HG02943 (cell line): Measurements from ENCODE around the gene ADORA1.

Experiments used
- ATAC-seq: cut with Tn5 transposase; IDR thresholded peaks from one replicate; pipeline ENCODE4 v1.9.1; 2021; ENCODE audit warnings: mild to moderate bottlenecking, low read depth, moderate library complexity; ENCODE audit not compliant: unreplicated experiment

ADORA1 gene

GRCh38 chr1:203181586-203182386 lies 54.3 kb downstream of the ADORA1 start:
- ATAC-seq: no peak

- no peak for ATAC-seq
Observed at GRCh38 chr1:203182387-203182953, 54.9 kb downstream of the ADORA1 start.

GRCh38 chr1:203183828-203184227 lies 56.3 kb downstream of the ADORA1 start:
- no peak for ATAC-seq

- ATAC-seq: no peak
Observed at GRCh38 chr1:203184467-203184866, 56.9 kb downstream of the ADORA1 start.

GRCh38 chr1:203185061-203185461 lies 57.5 kb downstream of the ADORA1 start:
- ATAC-seq: no peak

- ATAC-seq: no peak
Observed at GRCh38 chr1:203185585-203185984, 58.1 kb downstream of the ADORA1 start.

GRCh38 chr1:203186091-203186445 lies 58.5 kb downstream of the ADORA1 start:
- ATAC-seq: no peak

GRCh38 chr1:203186446-203187303 lies 59.1 kb downstream of the ADORA1 start, which contains the start of gene CHI3L1:
CHI3L1 (minus strand) TSS chr1:203186704; CDS start chr1:203186623, 81 bp downstream.
- no peak for ATAC-seq

- ATAC-seq: no peak
Observed at GRCh38 chr1:203187304-203187685, 59.8 kb downstream of the ADORA1 start.

- ATAC-seq: no peak
Observed at GRCh38 chr1:203187689-203188264, 60.3 kb downstream of the ADORA1 start.

GRCh38 chr1:203188686-203189232 lies 61.2 kb downstream of the ADORA1 start:
- no peak for ATAC-seq

GRCh38 chr1:203189951-203190352 lies 62.4 kb downstream of the ADORA1 start:
- ATAC-seq: no peak

- ATAC-seq: no peak
Observed at GRCh38 chr1:203190949-203191348, 63.4 kb downstream of the ADORA1 start.

GRCh38 chr1:203196371-203196770 lies 68.8 kb downstream of the ADORA1 start:
- ATAC-seq: no peak

GRCh38 chr1:203197625-203198024 lies 70.1 kb downstream of the ADORA1 start:
- ATAC-seq: no peak

- no peak for ATAC-seq
Observed at GRCh38 chr1:203199002-203199401, 71.5 kb downstream of the ADORA1 start.

- ATAC-seq: no peak
Observed at GRCh38 chr1:203199481-203199815, 71.9 kb downstream of the ADORA1 start.

- no peak for ATAC-seq
Observed at GRCh38 chr1:203199816-203200571, 72.5 kb downstream of the ADORA1 start.

GRCh38 chr1:203200916-203201315 lies 73.4 kb downstream of the ADORA1 start:
- no peak for ATAC-seq
